DOHH2 (cell line): ENCODE data around the gene DISP2.

Source experiments
- H3F3A ChIP-seq: fragments of 200-600 bp; sonication (generic), shearing (Covaris generic); 2 replicates; pipeline ENCODE4 v1.6.0; 2016; ENCODE audit warnings: antibody characterized with exemption, mild to moderate bottlenecking; ENCODE audit not compliant: control insufficient read depth, insufficient read depth
- H3K27ac ChIP-seq: fragments of 200-600 bp; sonication (generic); 2 replicates; pipeline ENCODE4 v1.5.1; 2014; ENCODE audit warnings: low read depth, mild to moderate bottlenecking, low read length, moderate library complexity
- H3K27me3 ChIP-seq: fragments of 200-600 bp; sonication (generic); 2 replicates; pipeline ENCODE4 v1.6.1; 2014; ENCODE audit warnings: mild to moderate bottlenecking, low read length, mixed read lengths; ENCODE audit not compliant: control insufficient read depth
- H3K36me3 ChIP-seq: fragments of 200-600 bp; sonication (generic); 2 replicates; pipeline ENCODE4 v1.6.1; 2014; ENCODE audit warnings: mild to moderate bottlenecking, low read length, moderate library complexity, mixed read lengths; ENCODE audit not compliant: control insufficient read depth
- H3K4me1 ChIP-seq: fragments of 200-600 bp; sonication (generic); 2 replicates; pipeline ENCODE4 v1.6.1; 2014; ENCODE audit warnings: mild to moderate bottlenecking, low read length, mixed read lengths; ENCODE audit not compliant: control insufficient read depth
- H3K4me2 ChIP-seq: fragments of 200-600 bp; sonication (generic); 2 replicates; pipeline ENCODE4 v1.6.0; 2014; ENCODE audit warnings: mild to moderate bottlenecking, low read length, moderate library complexity
- H3K4me3 ChIP-seq: fragments of 200-600 bp; sonication (generic); 2 replicates; pipeline ENCODE4 v1.5.1; 2014; ENCODE audit warnings: mild to moderate bottlenecking, low read length, mixed read lengths
- H3K79me2 ChIP-seq: fragments of 200-600 bp; sonication (generic); 2 replicates; pipeline ENCODE4 v1.6.1; 2014; ENCODE audit warnings: mild to moderate bottlenecking, low read length, mixed read lengths; ENCODE audit not compliant: control insufficient read depth
- H3K9me2 ChIP-seq: fragments of 200-600 bp; sonication (generic); replicated peaks from 2 replicates; pipeline ENCODE4 v1.6.1; 2014; ENCODE audit warnings: mild to moderate bottlenecking, low read length, mixed read lengths; ENCODE audit not compliant: control insufficient read depth
- H3K9me3 ChIP-seq: fragments of 200-600 bp; sonication (generic); 2 replicates; pipeline ENCODE4 v1.6.1; 2014; ENCODE audit warnings: antibody characterized with exemption, low read length, mixed read lengths; ENCODE audit not compliant: control insufficient read depth, insufficient read depth
- H4K20me1 ChIP-seq: fragments of 200-600 bp; sonication (generic); 2 replicates; pipeline ENCODE4 v1.6.0; 2014; ENCODE audit warnings: low read depth, mild to moderate bottlenecking, antibody characterized with exemption, low read length, moderate library complexity; ENCODE audit not compliant: control insufficient read depth, insufficient read depth
- CTCF ChIP-seq: fragments of 200-600 bp; sonication (generic); IDR thresholded peaks from one replicate; pipeline ENCODE4 v1.5.1; 2014; ENCODE audit warnings: antibody characterized with exemption, mild to moderate bottlenecking, low read depth, low read length; ENCODE audit not compliant: poor library complexity, severe bottlenecking
- EZH2phosphoT487 ChIP-seq: fragments of 200-600 bp; sonication (generic); IDR thresholded peaks from 2 replicates; pipeline ENCODE4 v1.6.1; 2017; ENCODE audit warnings: borderline replicate concordance, mild to moderate bottlenecking, antibody characterized with exemption, low read length, moderate library complexity, mixed read lengths

Gene DISP2

GRCh38 chr15:40418126-40418525, 60.1 kb downstream of the DISP2 start:
- Histone ChIP-seq H4K20me1 (no peaks in the 10 kb centered on the region), H3K4me1 (peaks cover 3% of the 10 kb centered on the region; the same call in 1 of the 2 replicates), H3F3A (no peaks in the 10 kb centered on the region), H3K9me2 (no peaks in the 10 kb centered on the region), H3K9me3 (no peaks in the 10 kb centered on the region), H3K27ac (no peak overlapping the region), H3K79me2 (no peaks in the 10 kb centered on the region), H3K27me3 (peaks cover 3% of the 10 kb centered on the region; the same call in 1 of the 2 replicates), H3K4me2 (no peak overlapping the region), H3K4me3 (no peak overlapping the region), H3K36me3 (peaks cover 15% of the 10 kb centered on the region; the same call in 1 of the 2 replicates)
- no peak for TF ChIP-seq CTCF
- TF ChIP-seq EZH2phosphoT487 = no peak

GRCh38 chr15:40420071-40420713, 62.2 kb downstream of the DISP2 start:
- Histone ChIP-seq H3K79me2 (no peaks in the 10 kb centered on the region), H3K9me3 (no peaks in the 10 kb centered on the region), H3K9me2 (no peaks in the 10 kb centered on the region), H3K4me1 (peaks cover 3% of the 10 kb centered on the region; the same call in 1 of the 2 replicates), H3K36me3 (peaks cover 8% of the 10 kb centered on the region; the same call in 1 of the 2 replicates), H3K27me3 (peaks cover 3% of the 10 kb centered on the region; the same call in 1 of the 2 replicates), H3K4me2 (no peak overlapping the region), H3F3A (no peaks in the 10 kb centered on the region), H3K27ac (no peak overlapping the region), H4K20me1 (no peaks in the 10 kb centered on the region), H3K4me3 (no peak overlapping the region)
- TF ChIP-seq CTCF = no peak
- TF ChIP-seq EZH2phosphoT487 = no peak

GRCh38 chr15:40420793-40421192, 62.8 kb downstream of the DISP2 start:
- H3K79me2 ChIP-seq = no peaks in the 10 kb centered on the region
- H3K27ac ChIP-seq = no peak overlapping the region
- no peaks in the 10 kb centered on the region for H3K9me3 ChIP-seq
- no peaks in the 10 kb centered on the region for H3K9me2 ChIP-seq
- no peak overlapping the region for H3K4me2 ChIP-seq
- H3F3A ChIP-seq = no peaks in the 10 kb centered on the region
- H4K20me1 ChIP-seq = no peaks in the 10 kb centered on the region
- TF ChIP-seq EZH2phosphoT487 = no peak
- TF ChIP-seq CTCF = no peak
- no peak overlapping the region for H3K4me3 ChIP-seq
- peaks cover 3% of the 10 kb centered on the region; the same call in 1 of the 2 replicates for H3K4me1 ChIP-seq
- H3K27me3 ChIP-seq = peaks cover 3% of the 10 kb centered on the region; the same call in 1 of the 2 replicates
- H3K36me3 ChIP-seq = peaks cover 5% of the 10 kb centered on the region; the same call in 1 of the 2 replicates
